Activated CD4-positive, CD25-positive, alpha-beta regulatory T cell treated with anti-CD3 and anti-CD28 coated beads, Interleukin-2, amount 50 U/mL, for 16 hours (primary cell): Measurements from ENCODE around the gene ZIC1.

Source experiments
- DNase-seq: peaks from one replicate; pipeline ENCODE4 v3.0.0-alpha.2; 2020; ENCODE audit warnings: low read depth, low spot score

The ZIC1 gene

DNA sequence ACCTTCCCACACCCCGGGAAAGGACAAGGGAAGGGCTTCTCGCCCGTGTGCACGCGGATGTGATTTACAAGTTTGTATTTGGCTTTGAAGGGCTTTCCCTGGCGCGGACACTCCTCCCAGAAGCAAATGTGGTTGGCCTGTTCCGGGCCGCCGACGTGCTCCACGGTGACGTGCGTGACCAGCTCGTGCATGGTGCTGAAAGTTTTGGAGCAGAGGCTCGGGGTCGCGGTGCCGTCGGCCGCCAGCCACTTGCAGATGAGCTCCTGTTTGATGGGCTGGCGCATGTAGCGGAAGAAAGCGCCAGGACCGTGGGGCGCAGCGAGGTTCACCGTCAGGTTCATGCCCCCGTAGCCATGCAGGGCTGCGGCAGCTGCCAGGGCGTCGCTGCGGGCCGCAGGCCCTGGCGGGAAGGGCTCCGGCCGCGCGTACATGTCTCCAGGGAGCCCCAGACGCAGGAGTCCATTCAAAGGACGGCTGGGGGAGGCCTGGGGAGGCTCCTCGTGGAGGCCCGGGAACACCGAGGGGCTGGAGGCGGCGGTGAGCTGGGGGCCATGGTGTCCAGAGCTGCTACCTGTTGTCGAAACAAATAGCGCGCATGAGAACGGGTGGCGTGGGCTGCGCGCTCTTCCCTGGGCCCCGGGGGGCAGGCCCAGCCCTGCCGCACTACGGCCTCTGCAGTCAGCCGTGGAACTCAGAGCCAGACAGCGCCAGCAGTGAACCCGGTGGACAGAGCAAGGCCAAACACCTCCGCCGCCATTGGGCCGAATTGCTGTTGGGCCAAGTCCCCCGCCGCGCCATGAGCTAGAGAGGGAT lies 13.1 kb upstream of the ZIC1 start:
- no peak for DNase-seq

DNA sequence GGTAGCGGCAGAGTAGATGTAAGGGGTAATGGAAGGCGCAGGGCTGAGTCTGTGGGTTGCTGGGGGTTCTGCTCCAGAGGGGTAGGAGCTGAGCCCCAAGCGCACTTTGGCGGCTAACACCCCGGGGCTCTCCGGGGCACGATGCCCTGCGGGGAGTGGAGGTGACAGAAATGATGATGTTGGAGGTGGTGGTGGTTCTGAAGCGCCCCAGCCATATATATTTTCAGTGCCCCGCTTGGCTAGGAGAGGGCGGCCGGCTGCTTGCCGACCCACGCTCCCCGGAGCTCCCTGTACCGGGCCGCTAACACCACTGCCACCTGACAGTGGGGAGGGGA lies 12.5 kb upstream of the ZIC1 start:
- DNase-seq: no peak

DNA sequence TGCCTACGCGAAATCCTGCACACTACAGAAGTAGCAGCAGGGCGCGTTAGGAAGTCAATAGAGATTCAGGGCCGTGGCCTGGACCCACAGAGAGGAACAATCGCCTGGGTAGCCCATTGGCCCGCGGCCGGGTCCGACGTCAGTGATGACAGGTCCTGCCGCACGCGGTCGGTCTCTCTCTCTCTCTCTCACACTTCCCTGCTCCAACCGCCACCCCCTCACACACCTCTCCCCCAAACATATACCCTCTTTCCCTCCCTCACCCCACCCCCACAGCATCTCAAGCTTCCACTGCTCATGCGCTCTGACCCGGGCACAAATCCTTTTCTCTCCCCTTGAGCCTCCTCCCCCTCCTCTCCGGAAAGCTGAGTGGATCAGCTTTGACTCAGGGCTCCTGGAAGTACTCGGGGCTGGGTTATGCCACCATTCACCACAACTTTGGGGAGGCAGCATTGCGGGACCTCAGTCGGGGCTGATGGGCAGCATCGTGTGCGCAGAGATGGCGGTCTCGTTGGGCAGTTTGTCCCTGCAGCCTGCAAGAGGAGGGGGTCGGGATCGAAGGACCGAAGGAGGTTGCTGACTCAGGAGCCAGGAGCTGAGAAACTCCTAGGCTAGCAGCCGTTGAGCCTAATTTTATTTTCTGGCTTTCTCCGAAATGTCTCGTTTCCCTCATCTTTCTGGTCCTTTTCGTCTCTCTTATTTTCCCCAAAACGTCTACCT lies 11.8 kb upstream of the ZIC1 start:
- DNase-seq: no peak

DNA sequence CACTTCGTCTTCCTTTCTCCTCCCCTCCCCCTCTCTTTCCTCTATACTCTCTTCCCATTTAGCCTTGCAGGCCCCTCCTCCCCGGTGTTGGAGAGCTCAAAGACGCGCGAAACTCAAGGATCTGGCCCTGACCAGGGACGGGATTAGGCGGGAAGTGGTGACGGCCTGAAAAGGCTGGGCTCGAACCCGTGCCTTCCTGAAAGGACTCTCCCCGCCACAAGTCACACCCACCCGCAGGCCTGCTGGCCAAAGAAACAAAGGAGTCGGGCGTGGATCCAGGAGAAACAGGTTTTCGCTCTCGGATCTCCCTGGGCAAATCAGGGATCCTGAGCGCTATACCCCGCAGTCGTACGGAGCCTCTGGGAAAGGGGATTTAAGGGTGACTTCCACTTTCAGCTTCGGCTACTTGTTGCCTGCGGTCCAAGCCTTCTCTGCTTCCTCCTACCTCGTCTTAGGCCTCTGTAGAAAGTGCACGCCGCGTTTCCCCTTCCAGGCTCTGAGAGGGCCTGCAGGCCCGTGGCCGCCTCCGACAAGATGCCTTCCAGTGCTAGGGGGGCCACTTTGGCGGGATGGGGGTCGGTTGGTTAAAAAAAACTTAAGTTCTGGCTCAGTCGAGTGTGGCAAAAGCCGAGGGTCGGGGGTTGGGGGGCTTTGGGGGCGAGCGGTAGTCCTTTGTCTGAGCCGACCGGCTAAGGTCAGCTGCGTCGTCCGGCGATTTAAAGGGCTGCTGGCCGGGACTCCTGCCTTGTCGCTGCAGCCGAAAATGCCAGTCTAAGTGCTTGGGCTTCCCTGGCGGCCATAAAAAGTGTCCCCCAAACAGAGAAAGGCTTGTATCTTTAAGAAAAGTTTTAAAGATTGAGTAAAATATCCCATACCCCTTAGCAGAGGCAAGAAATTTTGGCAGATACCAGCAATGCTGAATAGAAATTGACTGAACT lies 11.0 kb upstream of the ZIC1 start:
- no peak for DNase-seq

DNA sequence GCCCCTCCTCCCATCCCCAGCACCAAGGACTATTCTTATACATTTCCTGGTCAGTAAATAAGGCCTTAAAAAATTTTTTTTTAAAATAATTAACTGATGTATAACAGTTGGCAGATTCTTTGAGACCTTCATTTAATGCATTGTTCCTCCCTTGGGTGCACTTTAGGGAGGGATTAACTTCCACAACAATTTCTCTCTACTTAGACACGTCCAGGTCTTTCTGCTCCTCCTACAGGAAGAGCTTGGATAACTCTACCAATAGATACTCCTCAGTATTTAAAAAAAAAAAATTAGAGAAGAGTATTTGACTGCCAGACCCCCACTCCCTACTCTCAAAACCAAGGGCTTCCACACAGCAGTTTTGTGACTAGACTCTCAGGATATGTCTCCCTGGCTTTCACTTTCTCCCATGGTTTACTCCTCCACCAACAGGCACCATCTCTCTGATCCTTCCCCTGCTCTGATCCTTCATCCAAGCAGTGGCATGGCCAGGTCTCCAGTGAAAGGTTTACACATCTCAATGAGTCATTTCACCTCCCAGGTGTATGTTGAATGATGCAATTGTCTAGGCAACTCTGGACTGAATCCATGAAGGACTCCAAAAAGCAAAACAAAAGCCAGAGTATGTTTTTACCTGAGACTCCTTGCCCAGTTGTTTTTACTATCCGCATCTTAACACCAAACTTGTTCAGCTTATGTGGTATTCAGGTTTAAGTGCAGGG lies 10.2 kb upstream of the ZIC1 start:
- no peak for DNase-seq

DNA sequence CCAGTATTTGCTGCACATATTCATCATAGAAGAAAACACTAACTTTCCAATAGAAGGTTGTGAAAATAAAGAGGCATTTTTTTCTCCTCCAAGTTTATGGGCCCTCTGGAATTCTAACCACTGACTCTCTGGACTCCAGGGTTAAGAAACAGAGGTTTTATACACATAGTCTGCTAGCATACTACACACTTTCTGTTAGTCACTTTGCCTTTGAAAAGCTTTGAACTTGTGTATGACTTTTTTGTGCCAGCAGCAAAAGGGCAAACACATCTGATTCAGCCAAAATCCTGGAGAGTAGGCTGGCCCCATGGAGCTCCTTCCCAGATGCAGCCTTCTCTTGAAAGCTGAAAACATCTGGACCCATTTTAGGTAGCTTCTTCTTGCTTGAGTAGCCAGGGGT lies 9.1 kb upstream of the ZIC1 start:
- DNase-seq: no peak

DNA sequence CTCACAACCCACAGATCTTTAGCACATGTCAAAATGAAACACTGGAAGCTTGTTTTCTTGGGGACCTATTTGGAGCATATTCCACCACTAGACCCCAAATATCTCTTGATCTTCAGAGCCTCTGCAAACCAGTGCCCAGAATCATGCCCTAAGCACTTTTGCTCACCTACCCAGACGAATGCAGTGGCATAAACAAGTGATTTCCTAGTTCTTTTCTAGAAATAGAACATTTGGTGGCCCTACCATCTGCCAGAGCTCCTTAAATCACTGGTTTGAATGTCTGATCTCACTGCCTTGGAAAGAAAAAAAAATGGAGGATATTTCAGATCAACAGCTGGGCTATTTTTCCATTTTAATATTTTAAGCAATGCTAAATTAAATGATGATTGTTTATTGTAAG lies 8.2 kb upstream of the ZIC1 start:
- DNase-seq: no peak

DNA sequence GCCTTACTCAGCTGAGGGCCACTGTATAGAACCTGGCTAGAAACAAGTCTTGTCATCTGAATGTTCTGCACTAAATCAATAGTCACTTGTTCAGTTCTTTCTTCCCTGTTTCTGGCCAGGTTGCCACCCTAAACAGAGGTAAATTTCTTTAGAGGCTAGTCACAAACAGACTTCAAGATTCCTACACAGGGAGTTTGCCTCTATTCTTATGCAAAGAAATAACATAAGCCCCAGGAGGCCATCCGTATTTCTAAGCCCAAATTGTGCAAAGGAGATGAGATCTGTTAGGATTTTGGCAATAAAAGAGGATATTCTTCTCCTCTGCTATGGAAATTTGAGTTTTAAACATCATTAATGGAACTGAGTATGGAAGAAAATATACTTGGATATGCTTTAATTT lies 7.7 kb upstream of the ZIC1 start:
- no peak for DNase-seq

DNA sequence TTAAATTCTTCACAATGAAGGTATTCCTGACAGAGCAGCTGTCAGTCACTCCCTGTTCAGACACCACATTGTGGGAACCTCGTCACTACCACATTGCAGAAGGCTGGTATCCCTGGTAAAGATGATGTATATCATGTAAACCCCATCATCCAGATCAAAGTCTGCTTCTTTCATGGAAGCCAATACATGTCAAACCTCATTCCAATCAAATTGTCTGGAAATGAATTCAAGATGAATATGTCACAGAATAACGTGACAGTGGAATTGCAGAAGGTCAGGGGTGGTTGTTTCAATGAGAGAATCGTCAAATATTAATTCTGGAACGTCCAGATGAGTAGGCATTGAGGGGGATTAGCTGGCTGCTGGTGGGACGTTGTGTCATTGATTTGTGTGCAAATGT lies 7.0 kb upstream of the ZIC1 start:
- no peak for DNase-seq

DNA sequence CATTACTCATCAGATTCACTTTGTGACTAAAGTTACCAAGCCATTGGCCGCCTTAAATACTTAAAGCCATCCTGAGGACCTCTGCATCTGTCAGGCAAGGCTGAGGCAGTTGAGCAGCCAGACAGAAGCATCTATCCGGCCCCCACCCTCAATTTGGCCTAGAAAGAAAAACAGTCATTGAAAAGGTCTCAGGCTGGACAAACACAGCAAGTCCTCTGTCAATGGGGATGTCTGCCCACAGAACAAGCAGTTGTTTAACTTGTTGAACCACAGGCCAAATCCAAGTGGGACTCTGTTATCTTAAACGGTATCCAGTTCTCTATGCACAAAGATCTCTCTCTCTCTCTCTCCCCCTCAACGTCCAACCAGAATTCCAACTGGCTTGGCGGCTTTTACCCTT lies 5.7 kb upstream of the ZIC1 start:
- DNase-seq: no peak

DNA sequence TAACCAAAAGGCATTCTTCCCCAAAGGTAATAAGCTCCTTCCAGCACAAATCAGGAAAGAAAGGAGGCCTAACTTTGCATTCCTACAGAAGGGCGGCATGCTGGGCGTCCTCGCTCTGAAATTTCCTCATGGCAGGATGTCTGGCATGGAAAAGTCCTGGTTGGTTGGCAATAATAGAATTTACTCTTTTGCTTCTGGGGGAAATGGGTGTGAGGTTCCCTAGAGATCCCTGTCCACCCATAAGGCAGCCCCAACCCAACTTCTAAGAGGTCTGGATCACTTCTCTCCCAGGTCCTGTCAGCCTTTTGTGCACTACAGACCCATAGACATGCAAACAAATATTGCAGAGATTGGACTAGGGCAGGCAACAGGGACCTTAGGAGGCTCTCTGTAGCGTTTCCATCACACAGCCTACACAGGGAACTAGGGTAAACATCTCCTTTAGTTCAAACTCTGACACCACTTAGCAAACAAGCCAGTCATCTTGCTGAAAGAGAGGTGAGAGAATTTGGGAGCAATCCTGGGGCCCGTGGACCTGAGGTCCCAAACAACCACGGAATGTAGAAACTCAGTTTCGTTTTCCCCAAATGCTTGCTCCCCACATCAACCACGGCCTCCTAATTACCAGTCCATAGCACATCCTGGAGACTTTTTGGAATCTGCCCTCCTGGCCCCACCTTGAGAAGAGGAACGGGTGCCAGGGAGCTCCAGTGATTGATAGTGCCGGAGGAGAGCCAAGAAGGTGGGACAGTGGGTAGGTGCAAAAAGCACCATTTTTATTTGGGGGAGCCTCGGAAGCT lies 5.0 kb upstream of the ZIC1 start:
- DNase-seq: no peak

DNA sequence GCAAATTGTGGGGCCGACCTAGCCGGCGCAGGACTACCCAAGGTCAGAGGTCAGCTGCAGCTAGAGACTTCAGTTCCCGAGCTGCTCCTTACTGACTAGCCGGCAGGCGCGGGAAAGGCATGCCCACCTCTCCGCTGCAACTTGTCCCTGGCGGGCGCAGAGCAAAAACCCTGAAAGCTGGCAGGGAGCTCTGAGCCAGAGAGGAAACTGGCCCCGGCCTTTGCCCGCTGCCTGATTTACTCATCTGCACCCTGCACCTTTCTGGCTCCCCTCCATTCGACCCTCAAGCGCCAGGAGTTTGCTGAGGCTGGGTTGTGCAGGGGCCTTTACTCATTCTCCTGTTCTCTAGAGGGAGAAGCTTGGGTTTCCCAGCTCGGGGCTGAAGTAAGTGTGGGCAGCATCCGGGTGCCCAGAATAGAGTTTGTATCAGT lies 4.3 kb upstream of the ZIC1 start:
- no peak for DNase-seq

DNA sequence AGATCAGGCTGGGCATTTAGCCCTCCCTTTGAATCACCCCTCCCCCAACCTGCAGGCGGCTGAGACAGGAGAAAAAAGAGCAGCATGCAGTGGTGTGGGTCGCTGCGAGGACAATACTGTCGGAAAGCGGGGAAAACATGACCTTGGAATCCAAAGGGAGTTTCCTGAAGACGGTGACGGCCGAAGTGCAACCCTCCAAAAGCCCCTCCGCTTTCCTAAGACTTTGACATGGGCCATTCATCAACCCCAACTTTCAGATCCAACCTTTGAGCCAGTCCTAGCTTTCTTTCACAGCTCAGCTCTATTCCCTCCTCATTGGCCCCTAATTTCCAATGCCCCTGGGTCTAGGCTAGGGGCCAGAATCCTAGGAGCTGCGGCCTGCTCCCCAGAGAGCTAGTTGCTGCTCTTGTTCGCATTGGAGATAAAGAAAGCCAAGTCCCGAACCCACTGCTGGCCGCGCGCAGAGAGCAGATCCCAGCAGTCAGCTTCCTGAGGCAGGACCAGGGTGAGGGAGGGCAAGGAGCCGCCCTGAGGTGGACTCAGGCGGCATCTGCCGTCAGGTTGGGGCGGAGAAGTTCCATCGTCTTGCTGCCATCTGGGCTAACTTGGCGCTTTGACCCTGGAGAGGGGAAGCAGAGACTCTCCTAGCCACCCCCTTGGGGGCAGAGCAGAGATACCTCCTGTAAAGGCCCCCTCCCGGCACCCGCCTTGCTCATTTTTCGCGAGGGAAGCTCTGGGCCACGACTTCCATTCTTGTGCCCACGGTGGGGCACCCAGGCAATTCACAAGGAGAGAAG lies 3.7 kb upstream of the ZIC1 start:
- no peak for DNase-seq

DNA sequence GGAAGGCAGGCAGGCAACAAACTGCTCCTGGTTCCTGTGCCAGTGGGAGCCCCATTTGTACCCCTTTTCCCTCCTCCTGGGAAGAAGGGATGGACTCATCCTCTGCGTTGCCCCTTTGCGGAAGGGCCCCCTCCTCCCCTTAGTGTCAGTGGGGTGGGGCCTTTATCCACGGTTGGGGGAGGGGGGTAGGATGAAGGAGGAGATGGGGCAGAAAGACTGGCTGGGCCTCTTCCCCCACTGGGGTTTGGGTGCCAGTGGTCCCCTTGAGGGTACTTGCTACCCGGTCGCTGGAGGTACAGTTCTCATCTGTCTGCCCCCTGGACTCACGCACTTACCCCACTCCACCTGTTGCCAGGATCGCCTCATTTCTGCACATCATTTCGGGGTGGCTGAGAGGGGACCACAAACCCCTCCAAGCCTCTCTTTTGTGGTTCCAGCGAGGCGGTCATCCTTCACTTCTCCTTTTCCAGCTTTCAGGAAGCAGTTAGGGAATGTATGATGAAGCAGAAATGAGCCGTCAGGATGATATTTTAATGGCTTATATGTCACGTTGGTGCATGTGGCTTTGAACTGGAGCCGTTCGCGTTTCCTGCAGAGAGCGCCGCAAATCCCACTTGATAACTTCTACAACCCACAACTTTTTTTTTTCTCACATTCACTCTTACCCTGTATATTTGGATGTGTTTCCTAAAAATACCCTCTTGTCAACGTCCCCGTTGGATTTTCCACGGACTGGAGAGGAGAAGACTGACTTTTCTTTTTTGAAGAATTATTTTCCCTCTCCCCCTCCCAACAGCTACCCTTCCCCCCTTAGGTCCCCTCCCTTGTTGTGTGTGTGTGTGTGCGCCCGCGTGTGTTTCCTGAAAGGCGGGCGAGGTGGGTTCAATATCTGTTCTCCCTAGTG lies 2.9 kb upstream of the ZIC1 start, which contains the start of gene ZIC4:
TSS of gene ZIC4 (minus strand) at position 516 of the 904 bp plus-strand sequence. CDS start 3,746 bp downstream, outside the sequence.
- no peak for DNase-seq

DNA sequence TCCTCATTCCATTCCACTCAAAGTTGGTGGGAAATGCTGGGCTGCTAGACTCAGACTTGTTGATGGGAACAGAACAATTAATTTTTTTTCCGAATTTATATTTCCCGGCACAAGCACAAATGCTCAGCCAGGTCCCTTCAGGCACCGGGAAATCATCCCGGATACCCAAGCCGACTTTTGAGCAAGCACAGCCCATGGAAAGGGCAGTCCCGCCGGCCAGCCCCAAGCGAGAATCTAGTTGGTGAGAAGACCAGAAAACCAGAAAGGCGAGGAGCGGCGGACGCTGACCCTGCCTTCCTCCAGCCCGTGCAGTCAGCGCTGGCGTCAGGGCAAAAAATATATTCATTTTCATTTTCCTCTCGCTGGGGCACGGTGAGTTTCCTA lies 2.1 kb upstream of the ZIC1 start:
- DNase-seq: no peak

DNA sequence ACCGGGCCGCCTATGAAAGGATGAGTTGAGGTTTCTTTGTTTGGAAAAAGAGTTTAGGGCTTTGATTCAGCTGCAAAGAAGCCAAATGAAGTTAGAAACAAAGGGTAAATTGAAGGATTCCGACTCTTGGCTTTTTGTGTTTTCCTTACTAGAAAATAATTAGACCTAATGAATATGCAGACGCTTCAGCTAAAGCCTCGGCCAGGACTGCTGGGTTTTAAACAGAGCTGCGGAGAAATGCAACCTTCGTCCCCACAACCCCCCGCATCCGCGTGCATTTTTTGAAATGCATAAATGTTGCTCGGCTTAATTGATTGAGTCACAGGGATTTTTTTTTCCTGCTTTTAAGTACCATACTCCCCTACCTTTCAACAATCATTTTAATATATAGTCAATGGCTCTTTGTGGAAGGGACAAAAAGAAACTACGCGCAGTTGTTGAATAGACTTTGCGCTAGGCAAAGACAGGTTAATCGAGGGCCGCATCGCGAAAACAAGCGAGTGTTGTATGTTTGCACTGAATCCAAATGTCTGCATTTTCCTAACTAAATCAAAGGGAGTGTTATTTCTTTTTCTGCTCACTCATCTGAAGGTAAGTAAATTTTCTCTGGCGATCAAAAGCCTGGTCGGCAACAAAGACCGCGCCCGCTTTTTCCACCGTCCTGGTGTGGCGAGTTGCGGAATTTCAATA lies 1.5 kb upstream of the ZIC1 start:
- DNase-seq: no peak

DNA sequence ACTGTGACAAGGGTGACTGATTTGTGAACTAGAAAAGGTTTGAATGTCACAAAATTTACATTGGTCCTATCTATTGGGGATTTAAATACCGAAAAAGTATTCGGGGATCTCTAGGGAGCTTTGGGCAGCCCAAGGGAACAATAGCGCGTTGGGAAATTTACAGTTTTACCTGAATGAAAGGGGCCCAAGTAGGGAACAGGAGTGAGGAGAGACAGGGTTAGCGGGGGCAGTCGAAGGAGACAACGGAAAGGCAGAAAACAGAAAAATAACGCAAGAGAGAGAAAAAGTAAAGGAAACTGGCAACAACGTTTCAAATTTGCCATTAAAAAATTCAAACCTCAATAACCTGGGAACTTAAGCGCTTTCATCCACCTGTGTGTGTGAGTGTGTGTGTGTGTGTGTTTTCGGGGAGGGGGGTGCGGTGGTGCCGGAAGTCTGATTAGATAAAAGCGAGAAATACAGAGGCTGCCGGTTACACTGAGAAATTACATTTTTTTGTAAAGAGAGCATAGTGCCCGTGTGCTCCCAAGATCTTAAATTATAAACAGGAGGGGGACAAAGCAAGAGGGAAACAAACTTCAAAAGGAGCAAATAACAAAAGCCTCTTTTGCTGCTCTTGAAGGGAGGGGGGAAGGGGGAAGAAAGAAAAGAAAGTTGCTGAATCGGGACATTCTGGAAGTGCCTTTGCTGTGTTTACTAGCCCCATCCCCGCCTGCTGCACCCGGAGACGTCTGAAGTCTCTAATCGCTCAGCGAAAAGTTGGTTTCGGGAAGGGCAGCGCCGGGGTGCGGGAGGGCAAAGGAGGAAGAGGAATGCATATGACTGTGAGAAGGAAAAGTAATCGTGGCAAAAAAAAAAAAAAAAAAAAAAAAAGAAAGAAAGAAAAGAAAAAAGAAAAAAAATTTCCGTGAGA lies 721 bp upstream of the ZIC1 start:
- DNase-seq: no peak
